Esophagus squamous epithelium (tissue), 5 donors: ENCODE data around the gene RPL19. TPM values are rescaled to one million over a fixed set of nuclear protein-coding genes. Genes with fewer than 3 reads are reported as not detected.

Source experiments
- DNase-seq: peaks from one replicate; lab custom pipeline; 2025; lab: John Stamatoyannopoulos, UW
- H3K27ac ChIP-seq, 4 donors: fragments of 200-600 bp; sonication (generic); one replicate each; pipeline ENCODE4 v1.5.1; 2016 to 2019; ENCODE audit warnings: mild to moderate bottlenecking in 1 of 4
- H3K27me3 ChIP-seq, 4 donors: fragments of 200-600 bp; sonication (generic); 1 replicate in 3 of 4; 2 replicates in 1 of 4; pipeline versions ENCODE4 v1.5.1 to v1.6.0; 2017 to 2021; ENCODE audit warnings: antibody characterized with exemption in 1 of 4
- H3K36me3 ChIP-seq, 3 donors: fragments of 200-600 bp; sonication (generic); one replicate each; pipeline ENCODE4 v1.5.1; 2016 to 2019
- H3K4me1 ChIP-seq, 3 donors: fragments of 200-600 bp; sonication (generic); one replicate each; pipeline ENCODE4 v1.5.1; 2017 to 2019
- H3K4me3 ChIP-seq, 4 donors: fragments of 200-600 bp; sonication (generic); 1 replicate in 3 of 4; 2 replicates in 1 of 4; pipeline ENCODE4 v1.5.1; 2016 to 2019; ENCODE audit warnings: mild to moderate bottlenecking in 2 of 4, moderate library complexity in 1 of 4
- H3K9me3 ChIP-seq, 3 donors: fragments of 200-600 bp; sonication (generic); one replicate each; pipeline ENCODE4 v1.5.1; 2016 to 2019
- CTCF ChIP-seq, 6 experiments: fragments of 450-650 bp in 4 of 6; fragments of 200-600 bp in 2 of 6; sonication (generic) in 2 of 6; IDR thresholded peaks; one replicate each; pipeline ENCODE4 v1.5.1; 2016 to 2019; ENCODE audit warnings: antibody characterized with exemption in 6 of 6, mild to moderate bottlenecking in 4 of 6, moderate library complexity in 4 of 6
- POLR2A ChIP-seq, 4 donors: fragments of 450-650 bp; IDR thresholded peaks; one replicate each; pipeline ENCODE4 v1.6.1; 2017; ENCODE audit warnings: antibody characterized with exemption in 4 of 4, mild to moderate bottlenecking in 4 of 4, moderate library complexity in 3 of 4
- WGBS, 2 donors: methylation state at CpG; one replicate each; pipeline ENCODE4 v1.1.5; 2018; 5-methylcytosine and 5-hydroxymethylcytosine counted together
- intact Hi-C: fragments of 100-400 bp; cut with DNase I; formaldehyde crosslinking; loops from one replicate; pipeline ENCODE4 v1.15.0; 2022
- total RNA-seq, 4 donors: library from RNA; depleted of rRNA; stranded (reverse); fragments of >200 nt; gene quantifications; one replicate each; pipeline ENCODE4 v1.1.0, GENCODE V29; 2016
- donor health status: DM: yes; HTN: yes; CAD: no.

Gene RPL19
- total RNA-seq, 4 donors from 2014 or later, result 1,949 to 3,028 (median 2,392) TPM

- Histone ChIP-seq H3K4me1 (peaks cover 0 to 31% (median 10%) of the 10 kb centered on the region in 3 donors), H3K9me3 (no peaks in the 10 kb centered on the region), H3K27me3 (no peaks in the 10 kb centered on the region), H3K36me3 (peaks cover 0 to 46% (median 0%) of the 10 kb centered on the region in 3 donors), H3K4me3 (no peak overlapping the region), H3K27ac (no peak overlapping the region)
- TF ChIP-seq POLR2A (IDR thresholded peaks at IDR 0.05) (no peak), CTCF (IDR thresholded peaks at IDR 0.05) (no peak)
- DNase-seq, result no peak
- intact Hi-C loops, result no loop called here
- 96 to 100% methylated on average over 2 to 5 of the region's 12 CpGs for WGBS, 2 donors
These were observed 22.8 kb upstream of the RPL19 start for GRCh38 chr17:39177256-39177655.

- H3K4me1 ChIP-seq, result peaks cover 0 to 29% (median 10%) of the 10 kb centered on the region in 3 donors
- peak overlapping the region in 1 of 4 donors; percentile 48 for H3K27ac ChIP-seq
- TF ChIP-seq POLR2A (IDR thresholded peaks at IDR 0.05) (no peak), CTCF (IDR thresholded peaks at IDR 0.05) (no peak)
- WGBS, 2 donors, result 14 to 31% methylated on average over 3 to 4 of the region's 4 CpGs
- intact Hi-C loops, result no loop called here
- H3K4me3 ChIP-seq, result no peak overlapping the region
- DNase-seq, result no peak
- H3K36me3 ChIP-seq, result peaks cover 0 to 58% (median under 1%) of the 10 kb centered on the region in 3 donors
- no peaks in the 10 kb centered on the region for H3K27me3 ChIP-seq
- no peaks in the 10 kb centered on the region for H3K9me3 ChIP-seq
These were observed 21.5 kb upstream of the RPL19 start for GRCh38 chr17:39178536-39178935.

GRCh38 chr17:39181303-39181702 is 18.8 kb upstream of the RPL19 start:
- no peak for TF ChIP-seq POLR2A (IDR thresholded peaks at IDR 0.05)
- TF ChIP-seq CTCF (IDR thresholded peaks at IDR 0.05), result no peak
- 83 to 93% methylated on average over 5 of the region's 5 CpGs for WGBS, 2 donors
- H3K27me3 ChIP-seq, result no peaks in the 10 kb centered on the region
- peaks cover 0 to 73% (median 11%) of the 10 kb centered on the region in 3 donors for H3K36me3 ChIP-seq
- peaks cover 0 to 15% (median 10%) of the 10 kb centered on the region in 3 donors for H3K4me1 ChIP-seq
- no peak overlapping the region for H3K27ac ChIP-seq
- H3K4me3 ChIP-seq, result no peak overlapping the region
- intact Hi-C loops, result no loop called here
- H3K9me3 ChIP-seq, result no peaks in the 10 kb centered on the region
- DNase-seq, result no peak

- 86 to 90% methylated on average over 5 of the region's 5 CpGs for WGBS, 2 donors
- no peak overlapping the region for H3K4me3 ChIP-seq
- DNase-seq, result no peak
These were observed 17.0 kb upstream of the RPL19 start for GRCh38 chr17:39183045-39183444.

GRCh38 chr17:39183720-39184119 is 16.4 kb upstream of the RPL19 start:
- H3K4me3 ChIP-seq, result no peak overlapping the region
- TF ChIP-seq CTCF (IDR thresholded peaks at IDR 0.05) (no peak), POLR2A (IDR thresholded peaks at IDR 0.05) (no peak)
- peaks cover 0 to 81% (median 13%) of the 10 kb centered on the region in 3 donors for H3K36me3 ChIP-seq
- no peaks in the 10 kb centered on the region for H3K27me3 ChIP-seq
- H3K9me3 ChIP-seq, result no peaks in the 10 kb centered on the region
- 76 to 80% methylated on average over 2 to 7 of the region's 10 CpGs for WGBS, 2 donors
- H3K4me1 ChIP-seq, result peaks cover 0 to 3% (median 1%) of the 10 kb centered on the region in 3 donors
- intact Hi-C loops, result no loop called here
- H3K27ac ChIP-seq, result no peak overlapping the region
- DNase-seq, result no peak

More at GRCh38 chr17:39183045-39183444, 17.0 kb upstream of the RPL19 start:
- TF ChIP-seq CTCF (IDR thresholded peaks at IDR 0.05), result no peak
- TF ChIP-seq POLR2A (IDR thresholded peaks at IDR 0.05), result no peak
- no peaks in the 10 kb centered on the region for H3K27me3 ChIP-seq
- no peaks in the 10 kb centered on the region for H3K9me3 ChIP-seq
- no peak overlapping the region for H3K27ac ChIP-seq
- peaks cover 0 to 10% (median 8%) of the 10 kb centered on the region in 3 donors for H3K4me1 ChIP-seq
- intact Hi-C loops, result no loop called here
- H3K36me3 ChIP-seq, result peaks cover 0 to 74% (median 13%) of the 10 kb centered on the region in 3 donors
